WERI-Rb-1 (cell line): Measurements from ENCODE around the gene ENKUR.
"Not testable (repeated sequence)": the region's sequence is repeated elsewhere in the genome, so short reads cannot be mapped to it uniquely, and the experiment has no call there.

Experiments
- DNase-seq: peaks from one replicate; pipeline ENCODE4 v3.0.0-alpha.2; 2020
- H3K27ac ChIP-seq: fragments of 250-450 bp; sonication (Bioruptor Pico); 2 replicates; pipeline ENCODE4 v1.5.1; 2020; ENCODE audit warnings: mild to moderate bottlenecking, moderate library complexity
- H3K27me3 ChIP-seq: fragments of 250-450 bp; sonication (Bioruptor Pico); 2 replicates; pipeline ENCODE4 v1.5.1; 2021; ENCODE audit warnings: mild to moderate bottlenecking, low read depth, moderate library complexity; ENCODE audit not compliant: insufficient read depth, severe bottlenecking
- H3K36me3 ChIP-seq: fragments of 250-450 bp; sonication (Bioruptor Pico); 2 replicates; pipeline ENCODE4 v1.5.1; 2020; ENCODE audit warnings: mild to moderate bottlenecking, moderate library complexity
- H3K4me3 ChIP-seq: 2 replicates; pipeline ENCODE4 v1.5.1; 2011; ENCODE audit warnings: low read depth, mild to moderate bottlenecking, control low read depth, low read length
- H3K9me3 ChIP-seq: fragments of 250-450 bp; sonication (Bioruptor Pico); 2 replicates; pipeline ENCODE4 v1.5.1; 2021; ENCODE audit warnings: mild to moderate bottlenecking, moderate library complexity; ENCODE audit not compliant: severe bottlenecking
- CTCF ChIP-seq: IDR thresholded peaks from 2 replicates; pipeline ENCODE4 v1.5.1; 2011; ENCODE audit warnings: low read depth, mild to moderate bottlenecking, control low read depth, inconsistent platforms, low read length

ENKUR gene

GRCh38 chr10:24971374-24971773 is 44.6 kb downstream of the ENKUR start:
- no peak overlapping the region for H3K4me3 ChIP-seq
- H3K27ac ChIP-seq, result no peak overlapping the region
- H3K27me3 ChIP-seq, result no peaks in the 10 kb centered on the region
- DNase-seq, result no peak
- no peak for TF ChIP-seq CTCF
- H3K9me3 ChIP-seq, result no peaks in the 10 kb centered on the region
- no peaks in the 10 kb centered on the region for H3K36me3 ChIP-seq

- H3K36me3 ChIP-seq, result no peaks in the 10 kb centered on the region
- TF ChIP-seq CTCF, result no peak
- no peaks in the 10 kb centered on the region for H3K27me3 ChIP-seq
- H3K4me3 ChIP-seq, result no peak overlapping the region
- H3K9me3 ChIP-seq, result no peaks in the 10 kb centered on the region
- H3K27ac ChIP-seq, result no peak overlapping the region
- DNase-seq, result no peak
These were observed 46.1 kb downstream of the ENKUR start for GRCh38 chr10:24969841-24970281.

GRCh38 chr10:24968951-24969350 is 47.0 kb downstream of the ENKUR start:
- H3K27ac ChIP-seq, H3K36me3 ChIP-seq, H3K27me3 ChIP-seq, H3K9me3 ChIP-seq, DNase-seq, H3K4me3 ChIP-seq: not testable (repeated sequence)

- TF ChIP-seq CTCF, result no peak
- Histone ChIP-seq H3K36me3 (no peaks in the 10 kb centered on the region), H3K27me3 (no peaks in the 10 kb centered on the region), H3K4me3 (no peak overlapping the region), H3K9me3 (no peaks in the 10 kb centered on the region), H3K27ac (no peak overlapping the region)
- DNase-seq, result no peak
These were observed 47.6 kb downstream of the ENKUR start for GRCh38 chr10:24968349-24968748.

GRCh38 chr10:24966962-24967481 is 48.9 kb downstream of the ENKUR start:
- Histone ChIP-seq H3K4me3 (no peak overlapping the region), H3K27me3 (no peaks in the 10 kb centered on the region), H3K9me3 (no peaks in the 10 kb centered on the region), H3K27ac (no peak overlapping the region), H3K36me3 (no peaks in the 10 kb centered on the region)
- TF ChIP-seq CTCF, result no peak
- DNase-seq, result no peak

- no peaks in the 10 kb centered on the region for H3K36me3 ChIP-seq
- no peak for DNase-seq
- H3K27me3 ChIP-seq, result no peaks in the 10 kb centered on the region
- H3K4me3 ChIP-seq, result no peak overlapping the region
- no peak overlapping the region for H3K27ac ChIP-seq
- no peaks in the 10 kb centered on the region for H3K9me3 ChIP-seq
- TF ChIP-seq CTCF, result no peak
These were observed 50.9 kb downstream of the ENKUR start for GRCh38 chr10:24965051-24965450.
